Measurements from ENCODE around the gene KIF3A. TPM values are rescaled to one million over a fixed set of nuclear protein-coding genes. Genes with fewer than 3 reads are reported as not detected.

The KIF3A gene
- polyA plus RNA-seq, 1 of the 3 experiments (the other 2 are of a cell fraction), result 5.1 TPM

DNA sequence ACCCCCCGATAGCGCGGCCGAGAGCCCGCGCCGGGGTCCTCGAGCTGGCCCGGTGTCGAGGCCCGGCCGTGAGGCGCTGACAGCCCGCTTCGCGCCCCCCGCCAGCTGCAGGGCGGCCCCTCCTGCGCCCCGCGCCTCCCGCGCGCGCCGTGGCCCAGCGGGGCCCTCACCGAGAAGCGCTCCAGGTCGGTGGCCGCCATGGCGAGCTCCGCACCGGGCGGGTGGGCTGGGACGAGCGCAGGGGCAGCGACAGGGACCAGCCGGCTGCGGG, 39.5 kb upstream of the KIF3A start:
- Histone ChIP-seq H3K27me3 (ENCODE audit: insufficient read depth) (no peaks in the 10 kb centered on the region), H3K4me2 (peak overlapping the region; percentile 96), H3K9ac (peak overlapping the region; percentile 63), H3K4me1 (ENCODE audit: control insufficient read depth in 1 of 2, insufficient read depth in 2 of 2, low read depth in 1 of 2, low read length in 1 of 2) (peaks cover 13 to 48% of the 10 kb centered on the region in 2 experiments; a peak in 2 of 4 replicates), H2AFZ (ENCODE audit: low read depth) (0 out of 2 replicates have a peak overlapping the region, but pooled peaks have one; percentile 71), H4K20me1 (ENCODE audit: insufficient read depth) (no peaks in the 10 kb centered on the region), H3F3A (replicated peaks; ENCODE audit: insufficient read depth) (peaks cover 5% of the 10 kb centered on the region), H3K36me3 (replicated peaks in 1 of 2; ENCODE audit: control insufficient read depth in 1 of 2, insufficient read depth in 2 of 2, low read length in 1 of 2) (no peaks in the 10 kb centered on the region), H3K9me2 (no peaks in the 10 kb centered on the region), H3K9me3 (no peaks in the 10 kb centered on the region), H3K27ac (ENCODE audit: low read depth in 2 of 2, low read length in 1 of 2) (no peak overlapping the region; a peak in 1 of 4 replicates), H3K4me3 (ENCODE audit: low read depth in 2 of 2, low read length in 1 of 2) (peak overlapping the region; percentile 75 to 85), H3K79me2 (ENCODE audit: insufficient read depth) (peaks cover 47% of the 10 kb centered on the region)
- WGBS (ENCODE audit: low lambda C conversion rate), result 0% methylated on average over 8 of the region's 40 CpGs
- TF ChIP-seq TCF12 (IDR thresholded peaks at IDR 0.05), result no peak
- TF ChIP-seq TEAD4 (IDR thresholded peaks at IDR 0.05; ENCODE audit: borderline replicate concordance, insufficient read depth), result no peak
- TF ChIP-seq USF1 (IDR thresholded peaks at IDR 0.05; ENCODE audit: borderline replicate concordance, low read depth), result no peak
- no peak for TF ChIP-seq SIN3A (IDR thresholded peaks at IDR 0.05; ENCODE audit: borderline replicate concordance, low read depth, low read length)
- no peak for TF ChIP-seq NFIC (IDR thresholded peaks at IDR 0.05; ENCODE audit: borderline replicate concordance)
- no peak for TF ChIP-seq TAF1 (IDR thresholded peaks at IDR 0.05; ENCODE audit: borderline replicate concordance, low read depth, low read length)
- TF ChIP-seq, protein P1, sequence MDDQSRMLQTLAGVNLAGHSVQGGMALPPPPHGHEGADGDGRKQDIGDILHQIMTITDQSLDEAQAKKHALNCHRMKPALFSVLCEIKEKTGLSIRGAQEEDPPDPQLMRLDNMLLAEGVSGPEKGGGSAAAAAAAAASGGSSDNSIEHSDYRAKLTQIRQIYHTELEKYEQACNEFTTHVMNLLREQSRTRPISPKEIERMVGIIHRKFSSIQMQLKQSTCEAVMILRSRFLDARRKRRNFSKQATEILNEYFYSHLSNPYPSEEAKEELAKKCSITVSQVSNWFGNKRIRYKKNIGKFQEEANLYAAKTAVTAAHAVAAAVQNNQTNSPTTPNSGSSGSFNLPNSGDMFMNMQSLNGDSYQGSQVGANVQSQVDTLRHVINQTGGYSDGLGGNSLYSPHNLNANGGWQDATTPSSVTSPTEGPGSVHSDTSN (IDR thresholded peaks at IDR 0.05), result no peak
- TF ChIP-seq RCOR1 (IDR thresholded peaks at IDR 0.05; ENCODE audit: low read length), result no peak
- TF ChIP-seq RXRA (IDR thresholded peaks at IDR 0.05; ENCODE audit: borderline replicate concordance, low read depth), result no peak
- no peak for TF ChIP-seq FOXJ3 (CRISPR knock-in tag; IDR thresholded peaks at IDR 0.05)
- TF ChIP-seq GATA2 (CRISPR knock-in tag; IDR thresholded peaks at IDR 0.05), result no peak
- TF ChIP-seq IRF3 (IDR thresholded peaks at IDR 0.05; ENCODE audit: low read depth, low read length), result no peak
- no peak for TF ChIP-seq MAX (IDR thresholded peaks at IDR 0.05; ENCODE audit: low read depth)
- TF ChIP-seq RAD21 (IDR thresholded peaks at IDR 0.05; ENCODE audit: low read length), result no peak
- POLR2A ChIA-PET, result no interaction called here
- CTCF ChIA-PET, result interaction anchor here (1.7 to 1.8 kb wide), 2 partner anchors 10 to 43 kb away, joined by 5 to 11 read pairs; no protein-coding TSS in a partner anchor
- no peak for DNase-seq

Data from SK-N-SH (cell line).